OCI-LY7 (cell line): ENCODE results near the gene SLC29A2. TPM values are rescaled to one million over a fixed set of nuclear protein-coding genes. Genes with fewer than 3 reads are reported as not detected.

ENCODE experiments used
- BruUV-seq: library from RNA; stranded (reverse); fragments of 400-500 nt; replicated peaks from 2 replicates; lab custom pipeline; 2021; lab: Mats Ljungman, UMichigan
- CTCF ChIA-PET: fragments of 300-600 bp; sonication (Branson Sonifier 250); formaldehyde crosslinking; loops from one replicate; lab custom pipeline; 2022; ENCODE audit warnings: antibody characterized with exemption; ENCODE audit not compliant: unreplicated experiment; lab: Charles Lee
- POLR2A ChIA-PET: fragments of 300-600 bp; sonication (Branson Sonifier 250); formaldehyde crosslinking; loops from one replicate; lab custom pipeline; 2022; ENCODE audit warnings: antibody characterized with exemption; lab: Charles Lee
- DNase-seq: peaks from one replicate; pipeline ENCODE4 v3.0.0-alpha.2; 2015; ENCODE audit warnings: low spot score
- H2AFZ ChIP-seq: fragments of 200-600 bp; sonication (generic), shearing (Covaris generic); 2 replicates; pipeline ENCODE4 v1.6.1; 2014; ENCODE audit warnings: mild to moderate bottlenecking, antibody characterized with exemption, low read length, moderate library complexity
- H3K27ac ChIP-seq: fragments of 200-600 bp; sonication (generic); 2 replicates; pipeline ENCODE4 v1.5.1; 2014; ENCODE audit warnings: mixed run types, low read depth, mild to moderate bottlenecking, moderate library complexity, low read length, inconsistent platforms; ENCODE audit not compliant: poor library complexity, severe bottlenecking
- H3K36me3 ChIP-seq: fragments of 200-600 bp; sonication (generic); 2 replicates; pipeline ENCODE4 v1.6.1; 2014; ENCODE audit warnings: mild to moderate bottlenecking, antibody characterized with exemption, low read length, moderate library complexity, mixed read lengths; ENCODE audit not compliant: insufficient read depth
- H3K4me1 ChIP-seq: fragments of 200-600 bp; sonication (generic); 2 replicates; pipeline ENCODE4 v1.5.1; 2014; ENCODE audit warnings: mild to moderate bottlenecking, low read length; ENCODE audit not compliant: insufficient read depth, poor library complexity, severe bottlenecking
- H3K4me2 ChIP-seq: fragments of 200-600 bp; sonication (generic); 2 replicates; pipeline ENCODE4 v1.6.1; 2014; ENCODE audit warnings: mild to moderate bottlenecking, low read length
- H3K4me3 ChIP-seq: fragments of 200-600 bp; sonication (generic); 2 replicates; pipeline ENCODE4 v1.5.1; 2014; ENCODE audit warnings: mild to moderate bottlenecking, low read depth, low read length; ENCODE audit not compliant: poor library complexity, severe bottlenecking
- H3K79me2 ChIP-seq: fragments of 200-600 bp; sonication (generic); 2 replicates; pipeline ENCODE4 v1.6.1; 2016; ENCODE audit warnings: low read depth, mild to moderate bottlenecking, low read length, moderate library complexity, mixed read lengths; ENCODE audit not compliant: insufficient read depth
- H3K9me2 ChIP-seq: fragments of 200-600 bp; sonication (generic); 2 replicates; pipeline ENCODE4 v1.6.1; 2016; ENCODE audit warnings: mild to moderate bottlenecking, low read length, mixed read lengths; ENCODE audit not compliant: insufficient read depth
- H3K9me3 ChIP-seq: fragments of 200-600 bp; sonication (generic); 2 replicates; pipeline ENCODE4 v1.6.1; 2014; ENCODE audit warnings: mild to moderate bottlenecking, mixed run types, low read length, mixed read lengths
- H4K20me1 ChIP-seq: fragments of 200-600 bp; sonication (generic); 2 replicates; pipeline ENCODE4 v1.6.1; 2014; ENCODE audit warnings: mild to moderate bottlenecking, antibody characterized with exemption, low read length, moderate library complexity, mixed read lengths; ENCODE audit not compliant: insufficient read depth
- CTCF ChIP-seq: fragments of 200-600 bp; sonication (generic); conservative IDR thresholded peaks from 2 replicates; pipeline ENCODE4 v1.5.1; 2014; ENCODE audit warnings: mild to moderate bottlenecking, antibody characterized with exemption, low read length, moderate library complexity, mixed read lengths
- EZH2phosphoT487 ChIP-seq: fragments of 200-600 bp; sonication (generic); IDR thresholded peaks from 2 replicates; pipeline ENCODE4 v1.6.1; 2018; ENCODE audit warnings: low read depth, borderline replicate concordance, mild to moderate bottlenecking, mixed run types, antibody characterized with exemption, low read length, moderate library complexity, mixed read lengths
- intact Hi-C: fragments of 100-400 bp; cut with micrococcal nuclease; formaldehyde crosslinking; loops from one replicate; pipeline ENCODE4 v1.10.0; 2022; ENCODE audit not compliant: unreplicated experiment
- total RNA-seq, 2 experiments: library from RNA; depleted of rRNA in 1 of 2; stranded (reverse); fragments of >200 nt in 1 of 2; shearing (Covaris generic) in 1 of 2; gene quantifications; 2 replicates each; pipeline ENCODE4 v1.2.3, GENCODE V29; 2014 to 2022

The SLC29A2 gene
- total RNA-seq, 2 experiments from 2014 or later, result 33.6 to 56.4 TPM

DNA sequence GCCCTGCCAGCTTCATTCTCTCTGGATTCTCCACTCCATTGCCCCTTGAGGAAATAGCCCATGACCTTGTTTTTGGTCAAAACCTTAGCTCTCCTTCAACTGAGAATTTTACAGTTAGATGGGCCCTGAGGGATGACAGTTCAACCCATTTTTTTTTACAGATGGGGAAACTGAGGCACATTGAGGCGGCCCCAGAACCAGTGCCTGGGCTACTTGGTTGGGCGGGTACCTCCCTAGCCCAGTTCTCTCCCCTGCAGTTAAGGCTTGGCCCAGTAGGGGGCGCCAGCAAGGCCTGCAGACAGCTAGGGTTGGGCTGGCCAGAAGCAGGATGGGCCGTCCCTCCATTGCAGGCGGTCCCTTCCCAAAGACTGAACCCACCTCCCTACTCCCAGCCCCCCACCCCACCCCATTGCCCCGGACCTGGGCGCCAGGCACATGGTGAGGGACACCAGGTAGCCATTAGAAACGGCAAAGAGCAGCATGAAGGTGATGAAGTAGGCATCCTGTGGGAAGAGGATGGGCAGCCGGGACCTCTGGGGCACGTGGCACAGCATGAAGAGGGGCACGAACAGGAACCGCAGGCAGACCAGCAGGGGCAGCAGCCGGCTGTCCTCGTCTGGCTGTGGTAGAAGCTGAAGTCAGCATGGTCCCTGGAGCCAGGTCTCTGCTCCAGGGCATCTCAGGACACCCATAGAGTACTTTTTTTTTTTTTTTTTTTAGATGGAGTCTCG is 7.6 kb downstream of the SLC29A2 start:
- intact Hi-C loops, result no loop called here
- Histone ChIP-seq H3K9me2 (no peaks in the 10 kb centered on the region), H2AFZ (no peak overlapping the region), H3K4me1 (no peaks in the 10 kb centered on the region), H3K4me2 (no peak overlapping the region), H3K36me3 (peaks cover 78% of the 10 kb centered on the region), H3K79me2 (no peaks in the 10 kb centered on the region), H4K20me1 (no peaks in the 10 kb centered on the region), H3K4me3 (no peak overlapping the region), H3K9me3 (no peaks in the 10 kb centered on the region), H3K27ac (no peak overlapping the region)
- no TSS peak for BruUV-seq
- no peak for TF ChIP-seq EZH2phosphoT487
- peak; percentile 96 for TF ChIP-seq CTCF
- peak; percentile 55 for DNase-seq
- ChIA-PET CTCF (interaction anchor here (0.5 to 1.1 kb wide), 3 partner anchors 8 to 1023 kb away, joined by 3 read pairs; no protein-coding TSS in a partner anchor), POLR2A (interaction anchor here (0.7 to 1.1 kb wide), 2 partner anchors 20 to 75 kb away, joined by 4 read pairs; partner anchors contain the start of gene YIF1A)

GRCh38 chr11:66363187-66363601 is 8.4 kb downstream of the SLC29A2 start:
- ChIA-PET CTCF (interaction anchor here (0.5 to 1.1 kb wide), 3 partner anchors 9 to 1024 kb away, joined by 3 read pairs; no protein-coding TSS in a partner anchor), POLR2A (no interaction called here)
- Histone ChIP-seq H4K20me1 (no peaks in the 10 kb centered on the region), H3K9me2 (no peaks in the 10 kb centered on the region), H3K27ac (no peak overlapping the region), H3K4me1 (no peaks in the 10 kb centered on the region), H3K36me3 (peaks cover 73% of the 10 kb centered on the region), H3K9me3 (no peaks in the 10 kb centered on the region), H2AFZ (no peak overlapping the region), H3K4me2 (no peak overlapping the region), H3K4me3 (no peak overlapping the region), H3K79me2 (no peaks in the 10 kb centered on the region)
- intact Hi-C loops, result no loop called here
- BruUV-seq, result no TSS peak
- TF ChIP-seq CTCF, result no peak
- TF ChIP-seq EZH2phosphoT487, result no peak
- DNase-seq, result no peak

- DNase-seq, result no peak
- H3K27ac ChIP-seq, result no peak overlapping the region
- H3K79me2 ChIP-seq, result no peaks in the 10 kb centered on the region
- ChIA-PET POLR2A (no interaction called here), CTCF (interaction anchor here (0.5 kb wide), 1 partner anchor 915 kb away, joined by 3 read pairs; no protein-coding TSS in a partner anchor)
- H3K9me2 ChIP-seq, result no peaks in the 10 kb centered on the region
- peaks cover 67% of the 10 kb centered on the region for H3K36me3 ChIP-seq
- no peaks in the 10 kb centered on the region for H3K4me1 ChIP-seq
- H3K4me3 ChIP-seq, result no peak overlapping the region
- no peaks in the 10 kb centered on the region for H4K20me1 ChIP-seq
- no peak overlapping the region for H2AFZ ChIP-seq
- intact Hi-C loops, result no loop called here
- no TSS peak for BruUV-seq
- TF ChIP-seq CTCF, result no peak
- no peak for TF ChIP-seq EZH2phosphoT487
- H3K9me3 ChIP-seq, result no peaks in the 10 kb centered on the region
- no peak overlapping the region for H3K4me2 ChIP-seq
These were observed 8.9 kb downstream of the SLC29A2 start for GRCh38 chr11:66362481-66363147.
